ENCODE data around the gene CSMD2. TPM values are rescaled to one million over a fixed set of nuclear protein-coding genes. Genes with fewer than 3 reads are reported as not detected.

CSMD2 gene
- polyA plus RNA-seq, 1 donor from 2014 or later, result not detected

GRCh38 chr1:33763406-33763805 lies 401.6 kb downstream of the CSMD2 start:
- H3K36me3 Mint-ChIP-seq, result no peaks in the 10 kb centered on the region
- H3K4me1 Mint-ChIP-seq, result no peaks in the 10 kb centered on the region
- no peak overlapping the region for H3K4me3 Mint-ChIP-seq
- H3K27me3 Mint-ChIP-seq, result peaks cover 2% of the 10 kb centered on the region
- no peak overlapping the region for H3K27ac Mint-ChIP-seq
- H3K9me3 Mint-ChIP-seq, result peaks cover 0 to 2% (median 2%) of the 10 kb centered on the region in 3 donors

DNA sequence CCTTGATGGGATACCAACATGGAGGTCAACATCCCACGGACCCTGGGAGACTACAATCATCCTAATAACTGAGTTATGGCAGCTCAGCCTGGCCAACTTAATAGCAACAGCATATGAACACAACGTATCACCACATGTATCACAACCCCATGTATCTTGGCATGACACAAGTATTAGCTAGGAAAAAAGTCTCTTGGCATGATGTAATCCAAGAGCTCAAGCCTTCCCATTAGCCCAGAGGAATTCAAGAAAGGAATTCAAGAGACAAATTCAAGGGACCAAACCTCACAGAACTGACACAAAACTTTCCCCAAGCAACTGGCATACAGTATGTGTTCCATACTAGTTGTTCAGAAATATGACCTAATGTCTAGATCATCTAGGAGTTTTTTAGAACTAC lies 402.1 kb downstream of the CSMD2 start:
- Mint-ChIP-seq H3K36me3 (no peaks in the 10 kb centered on the region), H3K4me1 (no peaks in the 10 kb centered on the region), H3K4me3 (no peak overlapping the region), H3K27me3 (peaks cover 2% of the 10 kb centered on the region), H3K9me3 (peaks cover 2 to 3% (median 2%) of the 10 kb centered on the region in 3 donors), H3K27ac (no peak overlapping the region)

GRCh38 chr1:33762109-33762830 lies 402.8 kb downstream of the CSMD2 start:
- Mint-ChIP-seq H3K4me1 (no peaks in the 10 kb centered on the region), H3K27me3 (peaks cover 2% of the 10 kb centered on the region), H3K27ac (no peak overlapping the region), H3K4me3 (no peak overlapping the region), H3K9me3 (peaks cover 2 to 5% (median 3%) of the 10 kb centered on the region in 3 donors), H3K36me3 (no peaks in the 10 kb centered on the region)

- H3K36me3 Mint-ChIP-seq, result no peaks in the 10 kb centered on the region
- H3K27me3 Mint-ChIP-seq, result no peaks in the 10 kb centered on the region
- peaks cover 5 to 18% (median 6%) of the 10 kb centered on the region in 3 donors for H3K9me3 Mint-ChIP-seq
- no peak overlapping the region for H3K4me3 Mint-ChIP-seq
- H3K4me1 Mint-ChIP-seq, result no peaks in the 10 kb centered on the region
- H3K27ac Mint-ChIP-seq, result peak overlapping the region in 1 of 3 donors; percentile 1
Measured at GRCh38 chr1:33758698-33759097, 406.3 kb downstream of the CSMD2 start.

DNA sequence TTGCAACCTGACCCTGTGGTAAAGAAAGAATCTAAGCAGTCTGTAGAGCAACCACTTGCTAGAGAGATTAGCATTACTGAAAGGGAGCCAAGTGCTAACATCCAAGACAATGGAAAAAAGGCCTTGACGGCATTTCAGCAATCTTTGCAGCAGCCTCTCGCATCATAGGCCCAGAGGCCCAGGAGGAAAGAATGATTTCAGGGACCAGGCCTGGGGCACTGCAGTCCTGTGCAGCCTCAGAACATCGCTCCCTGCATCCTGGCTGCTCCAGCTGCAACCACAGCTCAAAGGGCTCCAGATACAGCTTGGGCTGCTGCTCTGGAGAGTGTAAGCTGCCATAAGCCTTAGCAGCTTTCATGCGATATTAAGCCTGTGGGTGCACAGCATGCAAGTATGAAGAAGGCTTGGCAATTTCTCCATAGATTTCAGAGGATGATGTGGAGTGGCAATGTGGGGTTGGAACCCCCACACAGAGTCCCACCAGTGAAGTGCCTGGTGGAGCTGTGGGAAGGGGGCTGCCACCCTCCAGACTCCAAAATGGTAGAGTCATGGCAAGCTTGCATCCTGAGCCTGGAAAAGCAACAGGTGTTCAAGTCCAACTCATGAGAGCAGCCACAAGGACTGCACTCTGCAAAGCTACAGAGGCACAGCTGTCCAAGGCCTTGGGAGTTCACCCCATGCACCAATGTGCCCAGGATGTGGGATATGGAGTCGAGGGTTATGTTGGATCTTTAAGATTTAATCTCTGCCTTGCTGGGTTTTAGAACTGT lies 411.8 kb downstream of the CSMD2 start:
- no peak overlapping the region for H3K27ac Mint-ChIP-seq
- no peaks in the 10 kb centered on the region for H3K4me1 Mint-ChIP-seq
- peaks cover 3 to 19% (median 6%) of the 10 kb centered on the region in 3 donors for H3K9me3 Mint-ChIP-seq
- no peaks in the 10 kb centered on the region for H3K27me3 Mint-ChIP-seq
- no peaks in the 10 kb centered on the region for H3K36me3 Mint-ChIP-seq
- H3K4me3 Mint-ChIP-seq, result no peak overlapping the region

DNA sequence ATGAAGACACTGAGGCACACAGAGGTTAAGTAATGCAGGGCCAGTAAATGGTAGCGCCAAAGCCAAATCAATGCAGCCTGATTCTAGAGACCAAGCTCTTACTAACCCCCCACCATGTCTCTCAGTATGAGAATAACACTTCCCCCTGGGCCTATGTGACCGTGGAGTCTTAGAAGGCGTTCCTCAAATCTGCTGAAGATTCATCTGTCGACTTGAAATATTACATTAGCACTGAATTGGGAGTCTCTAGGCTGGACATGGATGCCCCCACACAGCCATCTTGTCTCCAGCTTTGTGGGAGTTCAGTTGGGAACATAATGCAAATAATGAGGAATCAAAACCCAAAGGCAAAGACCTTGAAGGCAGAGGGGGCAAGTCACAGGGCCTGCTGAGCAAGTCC lies 419.1 kb downstream of the CSMD2 start:
- H3K27ac Mint-ChIP-seq, result no peak overlapping the region
- peaks cover 0 to 1% (median 0%) of the 10 kb centered on the region in 3 donors for H3K4me1 Mint-ChIP-seq
- peaks cover 3% of the 10 kb centered on the region for H3K27me3 Mint-ChIP-seq
- no peaks in the 10 kb centered on the region for H3K9me3 Mint-ChIP-seq
- H3K4me3 Mint-ChIP-seq, result no peak overlapping the region
- H3K36me3 Mint-ChIP-seq, result no peaks in the 10 kb centered on the region

- Mint-ChIP-seq H3K36me3 (no peaks in the 10 kb centered on the region), H3K27me3 (peaks cover 3% of the 10 kb centered on the region), H3K4me3 (no peak overlapping the region), H3K9me3 (no peaks in the 10 kb centered on the region), H3K4me1 (peaks cover 0 to 1% (median 0%) of the 10 kb centered on the region in 3 donors), H3K27ac (no peak overlapping the region)
Measured at GRCh38 chr1:33743221-33743998, 421.6 kb downstream of the CSMD2 start.

DNA sequence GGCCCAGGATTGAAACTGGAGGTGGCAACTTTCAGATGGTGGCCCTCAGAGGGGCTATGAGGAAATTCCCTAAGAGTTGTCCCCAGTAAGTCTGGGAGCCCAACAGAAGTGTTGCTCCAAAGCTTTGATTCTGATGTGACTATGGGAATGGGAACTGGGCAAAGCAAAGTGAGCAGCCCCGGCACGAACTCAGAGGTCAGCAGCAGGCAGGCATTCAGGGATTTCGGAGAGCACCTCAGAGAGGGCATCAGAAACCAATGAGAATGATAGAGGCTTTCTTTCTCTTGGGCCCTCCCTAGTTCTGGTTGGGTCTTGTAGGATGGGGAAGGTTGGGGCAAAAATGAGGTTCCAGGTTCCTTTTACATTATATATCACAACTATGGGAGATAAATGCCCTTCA lies 422.4 kb downstream of the CSMD2 start:
- peaks cover 0 to 1% (median 0%) of the 10 kb centered on the region in 3 donors for H3K4me1 Mint-ChIP-seq
- H3K27ac Mint-ChIP-seq, result no peak overlapping the region
- H3K9me3 Mint-ChIP-seq, result no peaks in the 10 kb centered on the region
- no peak overlapping the region for H3K4me3 Mint-ChIP-seq
- H3K36me3 Mint-ChIP-seq, result no peaks in the 10 kb centered on the region
- peaks cover 3% of the 10 kb centered on the region for H3K27me3 Mint-ChIP-seq

DNA sequence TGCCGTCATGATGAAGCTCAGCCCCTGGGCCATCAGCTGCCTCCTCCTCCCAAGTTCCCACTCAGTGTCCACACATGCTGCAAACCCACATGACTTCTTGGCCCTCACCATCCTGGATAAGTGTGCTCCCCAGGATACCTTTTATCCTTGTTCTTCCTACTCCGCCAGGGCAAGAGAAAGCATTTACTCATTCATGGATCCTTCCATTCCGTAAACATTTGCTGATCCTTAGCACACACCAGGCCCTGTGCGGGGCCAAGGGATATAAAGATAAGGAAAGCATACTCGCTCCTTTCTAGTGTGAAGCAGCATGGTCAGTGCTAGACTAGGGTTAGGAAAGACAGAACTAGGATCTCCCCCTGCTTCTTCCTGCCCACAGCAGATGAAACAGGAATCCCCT lies 423.3 kb downstream of the CSMD2 start:
- Mint-ChIP-seq H3K4me1 (peaks cover 0 to 1% (median 0%) of the 10 kb centered on the region in 3 donors), H3K27me3 (peaks cover 3% of the 10 kb centered on the region)

GRCh38 chr1:33740040-33740744 lies 424.8 kb downstream of the CSMD2 start:
- Mint-ChIP-seq H3K9me3 (no peaks in the 10 kb centered on the region), H3K36me3 (no peaks in the 10 kb centered on the region), H3K27me3 (peaks cover 5% of the 10 kb centered on the region), H3K27ac (no peak overlapping the region), H3K4me3 (no peak overlapping the region), H3K4me1 (no peaks in the 10 kb centered on the region)

More for the DNA sequence above, 423.3 kb downstream of the CSMD2 start:
- Mint-ChIP-seq H3K36me3 (no peaks in the 10 kb centered on the region), H3K27ac (no peak overlapping the region), H3K4me3 (no peak overlapping the region), H3K9me3 (no peaks in the 10 kb centered on the region)

DNA sequence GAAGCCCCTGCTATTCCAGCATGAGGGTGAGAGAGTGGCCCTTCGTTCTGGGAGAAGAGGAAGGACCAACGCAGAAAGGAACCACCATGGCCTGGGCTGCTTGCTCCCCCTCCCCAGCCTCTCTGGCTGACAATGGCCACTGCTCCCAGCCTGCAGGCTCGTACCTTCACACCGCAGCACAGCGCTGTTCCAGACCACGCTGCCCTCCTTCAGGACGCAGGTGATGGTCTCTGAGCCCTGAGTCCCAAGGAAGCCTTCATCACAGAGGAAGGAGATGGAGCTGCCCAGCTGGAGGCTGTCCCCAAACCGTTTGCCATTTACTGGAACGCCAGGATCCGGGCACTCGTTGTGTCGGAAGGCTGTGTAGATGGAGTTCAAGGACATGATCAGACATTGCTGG lies 426.1 kb downstream of the CSMD2 start:
- no peaks in the 10 kb centered on the region for H3K9me3 Mint-ChIP-seq
- H3K36me3 Mint-ChIP-seq, result no peaks in the 10 kb centered on the region
- peaks cover 9% of the 10 kb centered on the region for H3K27me3 Mint-ChIP-seq
- H3K4me1 Mint-ChIP-seq, result no peaks in the 10 kb centered on the region
- H3K27ac Mint-ChIP-seq, result no peak overlapping the region
- H3K4me3 Mint-ChIP-seq, result no peak overlapping the region

DNA sequence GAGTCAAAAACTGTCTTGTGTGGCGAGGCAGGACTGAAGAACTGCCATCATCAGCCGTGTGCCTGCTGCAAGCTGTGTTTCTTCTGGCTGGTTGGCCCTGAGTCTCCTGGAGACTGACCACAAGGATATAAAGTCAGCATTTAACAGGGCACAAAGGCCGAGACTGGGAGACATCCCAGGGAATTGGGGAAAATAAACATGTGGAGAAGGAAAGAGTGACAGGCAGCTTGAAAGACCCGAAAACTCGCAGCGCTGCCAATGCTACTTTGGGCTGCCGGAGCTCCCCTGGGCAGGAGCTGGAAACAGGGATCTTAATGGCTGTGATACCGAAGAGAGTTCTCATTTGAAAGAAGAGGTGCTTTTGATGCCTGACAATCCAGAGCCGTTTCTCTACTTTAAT lies 426.5 kb downstream of the CSMD2 start:
- H3K27ac Mint-ChIP-seq, result no peak overlapping the region
- no peaks in the 10 kb centered on the region for H3K9me3 Mint-ChIP-seq
- H3K36me3 Mint-ChIP-seq, result no peaks in the 10 kb centered on the region
- H3K27me3 Mint-ChIP-seq, result peaks cover 7% of the 10 kb centered on the region
- H3K4me1 Mint-ChIP-seq, result no peaks in the 10 kb centered on the region
- H3K4me3 Mint-ChIP-seq, result no peak overlapping the region

GRCh38 chr1:33736496-33736895 lies 428.5 kb downstream of the CSMD2 start:
- Mint-ChIP-seq H3K4me1 (no peaks in the 10 kb centered on the region), H3K4me3 (no peak overlapping the region), H3K27ac (no peak overlapping the region), H3K27me3 (peaks cover 9% of the 10 kb centered on the region), H3K36me3 (no peaks in the 10 kb centered on the region), H3K9me3 (peaks cover 0 to 6% (median 0%) of the 10 kb centered on the region in 3 donors)

- Mint-ChIP-seq H3K9me3 (peaks cover 0 to 6% (median 0%) of the 10 kb centered on the region in 3 donors), H3K4me1 (no peaks in the 10 kb centered on the region), H3K27ac (no peak overlapping the region), H3K27me3 (peaks cover 9% of the 10 kb centered on the region), H3K36me3 (no peaks in the 10 kb centered on the region), H3K4me3 (no peak overlapping the region)
Measured at GRCh38 chr1:33735624-33736023, 429.4 kb downstream of the CSMD2 start.
